AG20443 (cell line): ENCODE data around the gene CMSS1.

Source experiments
- DNase-seq: peaks from one replicate; pipeline ENCODE4 v3.0.0; 2012; ENCODE audit warnings: low spot score, mixed read lengths

The CMSS1 gene

GRCh38 chr3:100183608-100184125 is 366.0 kb downstream of the CMSS1 start:
- no peak for DNase-seq

- DNase-seq, result peak; percentile 43
Observed at GRCh38 chr3:100184948-100185570, 367.4 kb downstream of the CMSS1 start.

- peak; percentile 41 for DNase-seq
Observed at GRCh38 chr3:100185847-100186246, 368.2 kb downstream of the CMSS1 start.

- no peak for DNase-seq
Observed at GRCh38 chr3:100189444-100189964, 371.8 kb downstream of the CMSS1 start.

GRCh38 chr3:100195375-100195774 is 377.7 kb downstream of the CMSS1 start:
- DNase-seq, result no peak

GRCh38 chr3:100197876-100198275 is 380.2 kb downstream of the CMSS1 start:
- no peak for DNase-seq

GRCh38 chr3:100198579-100199269 is 381.1 kb downstream of the CMSS1 start:
- no peak for DNase-seq

- DNase-seq, result no peak
Observed at GRCh38 chr3:100205171-100205570, 387.5 kb downstream of the CMSS1 start.

GRCh38 chr3:100206687-100207086 is 389.0 kb downstream of the CMSS1 start:
- no peak for DNase-seq

- no peak for DNase-seq
Observed at GRCh38 chr3:100207886-100208285, 390.2 kb downstream of the CMSS1 start.

- DNase-seq, result no peak
Observed at GRCh38 chr3:100209169-100209568, 391.5 kb downstream of the CMSS1 start.

- peak; percentile 25 for DNase-seq
Observed at GRCh38 chr3:100209948-100210771, 392.5 kb downstream of the CMSS1 start.

GRCh38 chr3:100210772-100211135 is 393.1 kb downstream of the CMSS1 start:
- DNase-seq, result peak; percentile 75

- DNase-seq, result peak; percentile 39
Observed at GRCh38 chr3:100213891-100214573, 396.4 kb downstream of the CMSS1 start.

- DNase-seq, result no peak
Observed at GRCh38 chr3:100214574-100214964, 396.9 kb downstream of the CMSS1 start.

GRCh38 chr3:100216713-100217112 is 399.1 kb downstream of the CMSS1 start:
- DNase-seq, result peak; percentile 21

- no peak for DNase-seq
Observed at GRCh38 chr3:100221159-100221558, 403.5 kb downstream of the CMSS1 start.

GRCh38 chr3:100225193-100225592 is 407.5 kb downstream of the CMSS1 start:
- no peak for DNase-seq

- DNase-seq, result no peak
Observed at GRCh38 chr3:100225883-100226282, 408.2 kb downstream of the CMSS1 start.

GRCh38 chr3:100226712-100227429 is 409.2 kb downstream of the CMSS1 start:
- DNase-seq, result peak; percentile 68

GRCh38 chr3:100227511-100227921 is 409.9 kb downstream of the CMSS1 start:
- DNase-seq, result no peak
